ENCODE results near the gene UTP25. TPM values are rescaled to one million over a fixed set of nuclear protein-coding genes. Genes with fewer than 3 reads are reported as not detected.

Gene UTP25
- polyA plus RNA-seq, 1 donor from 2014 or later, result 6.1 TPM

- Histone ChIP-seq H3K4me3 (ENCODE audit: low read length) (no peak overlapping the region), H3K36me3 (ENCODE audit: insufficient read depth, low read length) (no peaks in the 10 kb centered on the region), H3K27me3 (ENCODE audit: insufficient read depth, low read depth, low read length) (no peaks in the 10 kb centered on the region), H3F3A (ENCODE audit: insufficient read depth, low read length, poor library complexity, severe bottlenecking) (no peaks in the 10 kb centered on the region), H3K9me3 (ENCODE audit: low read length) (no peaks in the 10 kb centered on the region), H3K9ac (ENCODE audit: low read length) (no peak overlapping the region), H4K20me1 (ENCODE audit: insufficient read depth) (no peaks in the 10 kb centered on the region), H2AFZ (ENCODE audit: low read depth, low read length) (no peak overlapping the region), H3K9me2 (ENCODE audit: insufficient read depth, low read length) (no peaks in the 10 kb centered on the region), H3K79me2 (replicated peaks; ENCODE audit: insufficient read depth, low read length) (no peaks in the 10 kb centered on the region), H3K27ac (ENCODE audit: low read length) (no peak overlapping the region), H3K4me2 (ENCODE audit: low read length) (no peak overlapping the region)
- TF ChIP-seq, protein P1, sequence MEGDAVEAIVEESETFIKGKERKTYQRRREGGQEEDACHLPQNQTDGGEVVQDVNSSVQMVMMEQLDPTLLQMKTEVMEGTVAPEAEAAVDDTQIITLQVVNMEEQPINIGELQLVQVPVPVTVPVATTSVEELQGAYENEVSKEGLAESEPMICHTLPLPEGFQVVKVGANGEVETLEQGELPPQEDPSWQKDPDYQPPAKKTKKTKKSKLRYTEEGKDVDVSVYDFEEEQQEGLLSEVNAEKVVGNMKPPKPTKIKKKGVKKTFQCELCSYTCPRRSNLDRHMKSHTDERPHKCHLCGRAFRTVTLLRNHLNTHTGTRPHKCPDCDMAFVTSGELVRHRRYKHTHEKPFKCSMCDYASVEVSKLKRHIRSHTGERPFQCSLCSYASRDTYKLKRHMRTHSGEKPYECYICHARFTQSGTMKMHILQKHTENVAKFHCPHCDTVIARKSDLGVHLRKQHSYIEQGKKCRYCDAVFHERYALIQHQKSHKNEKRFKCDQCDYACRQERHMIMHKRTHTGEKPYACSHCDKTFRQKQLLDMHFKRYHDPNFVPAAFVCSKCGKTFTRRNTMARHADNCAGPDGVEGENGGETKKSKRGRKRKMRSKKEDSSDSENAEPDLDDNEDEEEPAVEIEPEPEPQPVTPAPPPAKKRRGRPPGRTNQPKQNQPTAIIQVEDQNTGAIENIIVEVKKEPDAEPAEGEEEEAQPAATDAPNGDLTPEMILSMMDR (IDR thresholded peaks at IDR 0.05; ENCODE audit: poor library complexity, severe bottlenecking), result no peak
- TF ChIP-seq SMC3 (conservative IDR thresholded peaks at IDR 0.05; ENCODE audit: poor library complexity) (no peak), EP300 (conservative IDR thresholded peaks at IDR 0.05; ENCODE audit: poor library complexity, severe bottlenecking) (no peak), POLR2AphosphoS5 (IDR thresholded peaks at IDR 0.05) (no peak), MXI1 (conservative IDR thresholded peaks at IDR 0.05; ENCODE audit: poor library complexity, severe bottlenecking) (no peak), TAF1 (IDR thresholded peaks at IDR 0.05; ENCODE audit: low read depth) (no peak), RAD21 (conservative IDR thresholded peaks at IDR 0.05) (no peak), EZH2 (IDR thresholded peaks at IDR 0.05; ENCODE audit: borderline replicate concordance, insufficient read depth, low read length, poor library complexity, severe bottlenecking) (no peak)
- TF ChIP-seq, protein P2, sequence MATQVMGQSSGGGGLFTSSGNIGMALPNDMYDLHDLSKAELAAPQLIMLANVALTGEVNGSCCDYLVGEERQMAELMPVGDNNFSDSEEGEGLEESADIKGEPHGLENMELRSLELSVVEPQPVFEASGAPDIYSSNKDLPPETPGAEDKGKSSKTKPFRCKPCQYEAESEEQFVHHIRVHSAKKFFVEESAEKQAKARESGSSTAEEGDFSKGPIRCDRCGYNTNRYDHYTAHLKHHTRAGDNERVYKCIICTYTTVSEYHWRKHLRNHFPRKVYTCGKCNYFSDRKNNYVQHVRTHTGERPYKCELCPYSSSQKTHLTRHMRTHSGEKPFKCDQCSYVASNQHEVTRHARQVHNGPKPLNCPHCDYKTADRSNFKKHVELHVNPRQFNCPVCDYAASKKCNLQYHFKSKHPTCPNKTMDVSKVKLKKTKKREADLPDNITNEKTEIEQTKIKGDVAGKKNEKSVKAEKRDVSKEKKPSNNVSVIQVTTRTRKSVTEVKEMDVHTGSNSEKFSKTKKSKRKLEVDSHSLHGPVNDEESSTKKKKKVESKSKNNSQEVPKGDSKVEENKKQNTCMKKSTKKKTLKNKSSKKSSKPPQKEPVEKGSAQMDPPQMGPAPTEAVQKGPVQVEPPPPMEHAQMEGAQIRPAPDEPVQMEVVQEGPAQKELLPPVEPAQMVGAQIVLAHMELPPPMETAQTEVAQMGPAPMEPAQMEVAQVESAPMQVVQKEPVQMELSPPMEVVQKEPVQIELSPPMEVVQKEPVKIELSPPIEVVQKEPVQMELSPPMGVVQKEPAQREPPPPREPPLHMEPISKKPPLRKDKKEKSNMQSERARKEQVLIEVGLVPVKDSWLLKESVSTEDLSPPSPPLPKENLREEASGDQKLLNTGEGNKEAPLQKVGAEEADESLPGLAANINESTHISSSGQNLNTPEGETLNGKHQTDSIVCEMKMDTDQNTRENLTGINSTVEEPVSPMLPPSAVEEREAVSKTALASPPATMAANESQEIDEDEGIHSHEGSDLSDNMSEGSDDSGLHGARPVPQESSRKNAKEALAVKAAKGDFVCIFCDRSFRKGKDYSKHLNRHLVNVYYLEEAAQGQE (IDR thresholded peaks at IDR 0.05; ENCODE audit: borderline replicate concordance), result no peak
Observed at GRCh38 chr1:209853676-209854075, 25.9 kb downstream of the UTP25 start.

DNA sequence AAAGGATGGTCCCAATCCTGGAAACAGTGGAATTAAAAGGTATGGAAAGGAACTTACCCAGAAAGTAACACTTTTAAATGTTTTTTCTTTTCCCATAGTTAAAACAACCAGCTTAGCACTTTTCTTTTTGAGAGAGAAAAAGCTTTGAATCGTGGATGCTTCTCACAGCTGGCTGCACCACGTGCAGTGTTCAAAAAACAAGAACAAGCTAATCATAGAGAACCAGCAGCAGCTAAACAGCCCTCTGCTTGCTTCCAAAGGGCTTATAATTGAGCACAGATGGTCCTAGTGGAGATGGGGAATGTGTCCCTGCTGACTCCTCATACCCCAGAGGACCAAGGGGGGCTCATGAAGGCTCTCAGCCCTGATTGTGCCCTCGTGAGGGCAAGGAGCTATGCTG is 26.4 kb downstream of the UTP25 start:
- H3K9me3 ChIP-seq (ENCODE audit: low read length), result no peaks in the 10 kb centered on the region
- no peak overlapping the region for H3K4me3 ChIP-seq (ENCODE audit: low read length)
- H3K4me2 ChIP-seq (ENCODE audit: low read length), result no peak overlapping the region
- TF ChIP-seq RAD21 (conservative IDR thresholded peaks at IDR 0.05) (no peak), POLR2AphosphoS5 (IDR thresholded peaks at IDR 0.05) (no peak), SMC3 (conservative IDR thresholded peaks at IDR 0.05; ENCODE audit: poor library complexity) (no peak), TAF1 (IDR thresholded peaks at IDR 0.05; ENCODE audit: low read depth) (no peak)
- TF ChIP-seq, protein P1 (IDR thresholded peaks at IDR 0.05; ENCODE audit: poor library complexity, severe bottlenecking), result no peak
- no peaks in the 10 kb centered on the region for H3K79me2 ChIP-seq (replicated peaks; ENCODE audit: insufficient read depth, low read length)
- H3K36me3 ChIP-seq (ENCODE audit: insufficient read depth, low read length), result no peaks in the 10 kb centered on the region
- H3K27me3 ChIP-seq (ENCODE audit: insufficient read depth, low read depth, low read length), result no peaks in the 10 kb centered on the region
- no peak overlapping the region for H3K9ac ChIP-seq (ENCODE audit: low read length)
- H3K27ac ChIP-seq (ENCODE audit: low read length), result no peak overlapping the region
- no peaks in the 10 kb centered on the region for H3K9me2 ChIP-seq (ENCODE audit: insufficient read depth, low read length)
- no peaks in the 10 kb centered on the region for H4K20me1 ChIP-seq (ENCODE audit: insufficient read depth)
- H2AFZ ChIP-seq (ENCODE audit: low read depth, low read length), result no peak overlapping the region
- H3F3A ChIP-seq (ENCODE audit: insufficient read depth, low read length, poor library complexity, severe bottlenecking), result no peaks in the 10 kb centered on the region
